Endometrial microvascular endothelial cells (primary cell): ENCODE measurements around the gene ZNF780A. TPM values are rescaled to one million over a fixed set of nuclear protein-coding genes. Genes with fewer than 3 reads are reported as not detected.
"Not testable (repeated sequence)": the region's sequence is repeated elsewhere in the genome, so short reads cannot be mapped to it uniquely, and the experiment has no call there.

Source experiments
- in situ Hi-C: cut with HindIII; loops from 2 replicates; pipeline ENCODE4 v1.10.0; 2017; ENCODE audit warnings: low sequenced_read_pairs, low pct_unique_long_range_greater_than_20kb; ENCODE audit errors: inconsistent ontology term
- total RNA-seq: library from RNA; depleted of rRNA; stranded (reverse); fragments of >200 nt; gene quantifications from one replicate; pipeline ENCODE4 v1.2.3, GENCODE V29; 2015; ENCODE audit errors: inconsistent ontology term

ZNF780A gene
- 15.1 TPM for total RNA-seq

DNA sequence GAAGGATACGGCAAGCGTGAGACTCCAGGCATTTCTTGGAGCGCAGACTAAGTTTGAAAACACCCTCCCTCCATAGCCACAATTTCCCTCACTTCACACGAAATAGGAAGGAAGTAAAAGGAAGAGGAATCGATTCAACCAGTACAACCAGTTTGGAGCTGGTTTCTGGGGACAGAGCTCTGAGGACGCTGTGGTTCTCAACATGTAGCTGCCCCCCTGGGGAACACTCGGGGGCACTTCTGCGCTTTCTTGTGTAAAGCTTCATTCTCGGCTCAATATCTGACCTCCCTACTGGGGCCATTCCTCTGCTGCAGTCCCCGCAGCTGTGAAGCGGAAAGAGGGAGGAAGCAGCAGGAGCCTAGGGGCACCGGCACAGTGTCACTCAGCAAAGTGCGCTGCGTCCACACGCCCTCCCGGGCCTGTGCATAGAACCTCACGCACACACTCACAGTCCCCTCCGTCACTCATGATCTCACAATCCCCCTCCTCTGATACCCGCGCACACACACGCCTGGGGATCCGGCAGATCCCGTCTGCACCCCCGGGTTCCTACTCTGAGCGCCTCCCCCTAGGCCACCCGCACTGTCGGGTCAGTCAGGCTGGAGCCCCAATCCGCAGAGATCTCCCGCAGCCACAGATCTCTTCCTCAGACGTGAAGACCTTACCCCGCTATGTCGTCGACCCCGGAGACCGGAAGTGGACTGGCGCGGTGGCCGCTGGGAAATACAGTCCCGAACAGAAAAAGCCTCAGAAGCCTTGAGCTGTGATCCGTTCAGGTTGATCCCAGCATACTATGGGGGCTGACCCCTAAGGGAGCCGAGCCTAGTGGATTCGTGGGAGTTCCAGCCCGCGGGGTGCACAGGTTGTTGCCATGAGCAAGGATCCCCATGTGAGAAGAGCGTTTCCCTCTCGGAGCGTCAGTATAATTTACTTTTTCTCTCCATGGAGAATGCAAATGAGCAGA, at the start of gene ZNF780A:
TSS of gene ZNF780A (minus strand) at position 703 of the 964 bp plus-strand sequence. CDS start 6,190 bp downstream, outside the sequence.
- in situ Hi-C loops = no loop called here

DNA sequence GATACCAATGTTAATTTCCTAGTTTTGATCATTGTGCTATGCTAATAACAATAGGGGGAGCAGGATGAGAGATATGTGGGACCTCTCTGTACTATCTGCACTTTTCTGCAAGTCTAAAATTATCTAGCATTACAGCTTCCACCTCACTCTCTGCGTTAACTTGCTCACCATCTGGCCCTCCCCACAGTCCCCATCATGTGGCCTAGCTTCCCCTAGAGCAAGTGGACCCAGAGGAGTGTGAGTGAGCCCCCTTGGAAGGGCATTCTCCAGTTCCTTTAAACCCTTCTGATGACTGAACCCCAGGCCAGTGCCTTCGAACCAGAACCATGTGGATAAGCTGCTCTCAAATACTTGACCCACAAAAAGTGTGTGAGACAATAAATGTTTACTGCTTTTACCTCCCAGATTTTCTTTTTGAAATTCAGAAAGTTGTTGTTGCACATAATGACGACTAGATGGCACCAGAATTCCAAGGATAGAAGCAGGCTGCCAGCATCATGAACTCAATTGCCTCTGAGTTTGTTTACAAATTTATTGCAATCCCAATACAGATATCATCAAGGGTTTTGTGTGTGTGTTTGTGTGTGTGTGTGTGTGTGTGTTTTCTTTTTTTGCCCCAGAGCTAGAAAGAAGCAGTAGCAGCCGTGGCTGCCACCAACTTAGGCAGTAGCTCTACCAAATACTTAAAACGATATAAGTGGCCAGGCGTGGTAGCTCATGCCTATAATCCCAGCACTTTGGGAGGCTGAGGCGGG, 49.0 kb upstream of the ZNF780A start:
- in situ Hi-C loops = no loop called here

DNA sequence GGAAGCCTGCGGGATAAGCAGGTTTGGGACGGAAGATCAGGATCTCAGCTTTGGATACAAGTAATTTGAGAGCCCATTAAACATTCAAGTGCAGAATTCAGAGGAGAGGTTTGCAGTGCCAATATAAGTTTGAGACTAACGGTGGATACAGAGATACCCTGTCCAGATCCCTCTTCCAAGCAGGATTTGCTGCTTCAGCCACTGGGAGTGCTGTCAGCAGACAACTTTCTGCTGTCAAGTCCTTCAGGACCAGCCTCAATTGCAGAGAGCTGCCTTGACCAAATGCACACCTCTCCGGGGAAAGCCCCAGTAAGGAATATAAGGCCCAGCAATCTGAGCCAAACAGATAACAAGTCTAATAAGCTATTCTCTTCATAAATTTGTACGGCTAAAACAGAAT, 46.1 kb upstream of the ZNF780A start:
- in situ Hi-C loops = no loop called here

DNA sequence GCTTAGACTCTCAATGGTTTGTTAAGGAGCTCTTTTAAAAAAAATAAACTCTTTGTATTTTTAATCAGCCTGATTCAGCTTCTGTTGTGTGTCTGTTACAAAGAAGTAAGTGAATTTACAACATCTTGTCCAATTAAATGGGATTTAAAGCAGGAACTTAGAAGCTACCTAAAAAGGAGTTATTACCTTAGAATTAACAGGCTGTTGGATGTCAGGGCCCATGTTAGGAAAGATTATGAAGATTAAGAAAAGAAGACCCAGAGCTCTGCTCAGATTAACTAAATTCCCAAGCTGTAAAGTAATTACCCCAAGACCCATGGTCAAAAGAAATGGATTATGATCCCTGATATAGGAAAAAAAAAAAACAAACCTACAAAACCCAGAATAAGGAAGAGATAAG, 44.1 kb upstream of the ZNF780A start:
- in situ Hi-C loops = no loop called here

DNA sequence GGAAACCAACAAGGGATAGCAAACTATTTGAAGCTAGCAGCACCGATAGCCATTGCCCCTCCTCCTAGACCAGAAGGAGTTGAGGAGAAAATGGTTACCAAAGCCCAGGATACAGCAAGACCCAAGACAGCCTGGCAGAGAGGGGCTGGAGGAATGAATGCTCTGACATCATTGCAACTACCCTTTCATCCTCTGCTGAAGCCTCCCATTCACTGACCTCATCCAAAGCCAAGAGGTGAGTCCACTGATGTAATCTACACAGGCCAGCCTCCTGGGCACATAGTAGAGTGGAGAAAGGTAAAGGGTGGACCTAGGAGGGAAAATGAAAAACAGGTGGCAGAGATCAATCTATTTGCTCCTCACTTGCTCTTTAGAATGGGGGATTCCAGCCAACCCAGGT, 42.7 kb upstream of the ZNF780A start:
- in situ Hi-C loops = no loop called here

DNA sequence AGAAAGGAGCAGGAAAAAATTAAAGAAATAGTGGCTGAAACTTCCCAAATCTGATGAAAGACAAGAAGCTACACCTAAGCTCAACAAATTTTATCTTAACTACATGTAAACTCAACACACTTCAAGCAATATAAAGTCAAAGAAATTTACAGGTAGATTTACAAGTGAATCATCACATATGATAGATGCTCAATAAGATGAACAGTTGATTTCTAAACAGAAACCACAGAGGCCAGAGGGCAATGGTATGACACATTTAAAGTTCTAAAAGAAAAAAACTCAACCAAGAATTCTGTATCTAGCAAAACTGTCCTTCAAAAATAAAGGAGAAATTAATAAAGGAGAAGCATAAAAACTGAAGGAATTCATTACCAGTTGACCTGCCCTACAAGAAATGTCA, 39.3 kb upstream of the ZNF780A start:
- in situ Hi-C loops = no loop called here

DNA sequence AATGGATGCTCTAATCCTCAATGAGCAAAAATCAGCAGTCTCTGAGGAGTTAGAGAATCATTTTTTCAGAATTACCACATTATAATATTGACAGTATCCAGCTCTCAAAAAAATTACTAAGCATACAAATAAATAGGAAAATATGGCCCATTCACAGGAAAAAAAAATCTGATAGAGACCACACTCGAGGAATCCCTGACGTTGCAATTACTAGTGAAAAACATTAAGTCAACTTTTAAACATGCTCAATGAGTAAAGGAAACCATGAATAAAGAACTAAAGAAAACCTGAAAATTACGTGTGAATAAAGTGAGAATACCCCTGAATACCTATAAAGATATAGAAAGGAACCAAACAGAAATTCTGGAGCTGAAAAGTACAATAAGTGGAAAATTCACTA, 38.7 kb upstream of the ZNF780A start:
- in situ Hi-C loops = no loop called here

DNA sequence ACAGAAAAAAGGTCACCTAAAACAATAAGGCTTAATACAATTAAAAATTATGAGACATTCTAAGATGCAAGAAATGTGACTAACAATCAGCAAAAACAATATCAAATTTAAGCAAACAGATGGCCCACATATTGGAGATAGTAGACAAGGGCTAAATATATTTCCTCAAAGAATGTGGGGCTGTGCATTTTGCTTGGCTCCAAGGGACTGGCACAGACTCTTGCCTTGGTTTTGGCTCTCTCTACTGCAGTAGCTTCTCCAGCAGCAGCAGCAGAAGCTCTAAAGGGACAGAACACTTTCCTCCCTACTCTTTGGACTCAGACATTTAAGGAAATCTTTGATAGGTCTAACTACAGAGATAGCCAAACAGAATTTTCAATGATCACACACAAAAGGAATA, 38.2 kb upstream of the ZNF780A start:
- in situ Hi-C loops = no loop called here

DNA sequence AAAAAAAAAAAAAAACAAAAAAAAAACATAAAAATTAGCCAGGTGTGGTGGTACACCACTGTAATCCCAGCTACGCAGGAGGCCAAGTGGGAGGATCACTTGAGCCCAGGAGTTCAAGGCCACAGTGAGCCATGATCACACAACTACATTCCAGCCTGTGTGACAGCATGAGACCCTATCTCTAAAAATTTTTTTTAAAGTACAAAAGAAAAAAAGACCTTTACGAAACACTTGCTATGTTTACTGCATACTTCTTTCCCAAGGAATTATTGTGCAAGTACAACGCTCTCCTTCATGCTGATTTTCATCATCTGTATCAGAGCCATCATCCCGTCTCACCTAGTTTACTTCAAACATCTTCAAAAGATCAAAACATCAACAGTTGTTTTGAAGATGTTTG, 28.6 kb upstream of the ZNF780A start:
- in situ Hi-C loops = no loop called here

DNA sequence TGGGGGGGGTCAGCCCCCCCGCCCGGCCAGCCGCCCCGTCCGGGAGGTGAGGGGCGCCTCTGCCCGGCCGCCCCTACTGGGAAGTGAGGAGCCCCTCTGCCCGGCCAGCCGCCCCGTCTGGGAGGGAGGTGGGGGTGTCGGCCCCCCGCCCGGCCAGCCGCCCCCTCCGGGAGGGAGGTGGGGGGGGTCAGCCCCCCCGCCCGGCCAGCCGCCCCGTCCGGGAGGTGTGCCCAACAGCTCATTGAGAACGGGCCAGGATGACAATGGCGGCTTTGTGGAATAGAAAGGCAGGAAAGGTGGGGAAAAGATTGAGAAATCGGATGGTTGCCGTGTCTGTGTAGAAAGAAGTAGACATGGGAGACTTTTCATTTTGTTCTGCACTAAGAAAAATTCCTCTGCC, 27.9 kb upstream of the ZNF780A start:
- in situ Hi-C loops = not testable (repeated sequence)

DNA sequence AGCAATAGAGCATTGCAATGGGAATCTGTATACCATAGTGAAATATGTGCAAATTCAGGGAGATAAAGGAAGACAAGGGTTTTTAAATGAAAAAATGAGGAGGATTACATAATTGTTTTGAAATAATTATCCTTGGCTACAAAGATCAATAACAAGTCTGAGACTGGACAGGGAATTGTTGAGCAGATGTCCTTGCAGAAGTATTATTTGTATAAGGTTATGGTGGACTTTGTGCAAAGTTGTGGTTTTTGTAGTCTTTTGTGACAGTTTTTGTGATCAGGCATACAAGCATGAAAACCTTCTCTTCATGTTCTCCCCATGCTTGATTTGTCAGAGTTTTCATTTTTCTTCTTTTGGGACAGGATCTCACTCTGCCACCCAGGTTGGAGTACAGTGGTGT, 25.3 kb upstream of the ZNF780A start:
- in situ Hi-C loops = no loop called here

DNA sequence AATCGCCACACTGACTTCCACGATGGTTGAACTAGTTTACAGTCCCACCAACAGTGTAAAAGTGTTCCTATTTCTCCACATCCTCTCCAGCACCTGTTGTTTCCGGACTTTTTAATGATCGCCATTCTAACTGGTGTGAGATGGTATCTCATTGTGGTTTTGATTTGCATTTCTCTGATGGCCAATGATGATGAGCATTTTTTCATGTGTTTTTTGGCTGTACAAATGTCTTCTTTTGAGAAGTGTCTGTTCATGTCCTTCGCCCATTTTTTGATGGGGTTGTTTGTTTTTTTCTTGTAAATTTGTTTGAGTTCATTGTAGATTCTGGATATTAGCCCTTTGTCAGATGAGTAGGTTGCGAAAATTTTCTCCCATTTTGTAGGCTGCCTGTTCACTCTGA, 23.4 kb upstream of the ZNF780A start:
- in situ Hi-C loops = not testable (repeated sequence)

DNA sequence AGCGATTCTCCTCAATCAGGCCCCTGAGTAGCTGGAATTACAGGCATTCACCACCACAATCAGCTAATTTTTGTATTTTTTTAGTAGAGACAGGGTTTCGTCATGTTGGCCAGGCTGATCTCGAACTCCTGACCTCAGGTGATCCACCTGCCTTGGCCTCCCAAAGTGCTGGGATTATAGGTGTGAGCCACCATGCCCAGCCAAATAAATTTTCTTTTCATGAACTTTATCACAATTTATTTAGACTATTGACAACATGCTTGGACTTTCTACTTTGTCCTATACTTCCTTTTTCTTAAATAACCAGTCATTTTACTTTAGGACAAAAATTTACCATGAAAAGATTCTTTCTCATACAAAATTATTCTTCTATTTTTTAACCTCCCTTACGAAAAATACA, 21.5 kb upstream of the ZNF780A start:
- in situ Hi-C loops = not testable (repeated sequence)

DNA sequence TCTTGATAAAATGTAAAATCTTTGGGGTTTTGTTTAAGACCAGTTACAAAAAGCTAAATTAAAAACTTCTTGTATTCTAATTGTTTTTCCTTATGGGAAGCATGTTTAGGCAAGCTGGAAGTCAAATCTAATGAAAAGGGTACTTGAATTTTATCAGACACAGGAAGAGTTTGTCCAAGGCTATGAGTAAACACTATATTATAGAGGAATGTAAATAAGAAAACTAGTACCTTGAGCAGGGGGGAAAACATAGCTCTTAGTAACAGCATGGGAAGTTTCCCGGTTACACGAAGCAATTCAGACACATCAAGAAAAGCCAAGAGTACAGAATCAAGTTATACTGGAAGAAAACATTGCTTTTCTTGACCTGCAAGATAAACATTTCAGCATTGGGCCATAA, 19.8 kb upstream of the ZNF780A start:
- in situ Hi-C loops = no loop called here

DNA sequence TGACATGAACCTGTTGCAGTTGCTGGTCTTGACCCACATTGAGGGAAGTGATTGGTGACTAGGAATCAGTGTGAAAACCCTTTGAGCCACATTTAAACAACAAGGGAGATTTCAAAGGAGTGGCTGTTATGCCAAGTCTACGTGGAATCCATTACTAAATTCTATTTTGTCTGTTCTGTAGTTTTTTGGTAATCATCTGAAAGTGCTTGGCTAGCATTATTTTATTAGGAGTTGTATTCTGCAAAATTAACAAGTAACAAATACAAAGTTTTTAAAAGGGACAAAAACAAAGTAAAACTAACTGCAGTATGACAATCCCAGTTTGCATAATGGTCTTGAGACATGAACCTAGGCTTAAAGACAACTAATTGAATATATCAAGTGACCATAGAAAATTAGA, 14.0 kb upstream of the ZNF780A start:
- in situ Hi-C loops = no loop called here

DNA sequence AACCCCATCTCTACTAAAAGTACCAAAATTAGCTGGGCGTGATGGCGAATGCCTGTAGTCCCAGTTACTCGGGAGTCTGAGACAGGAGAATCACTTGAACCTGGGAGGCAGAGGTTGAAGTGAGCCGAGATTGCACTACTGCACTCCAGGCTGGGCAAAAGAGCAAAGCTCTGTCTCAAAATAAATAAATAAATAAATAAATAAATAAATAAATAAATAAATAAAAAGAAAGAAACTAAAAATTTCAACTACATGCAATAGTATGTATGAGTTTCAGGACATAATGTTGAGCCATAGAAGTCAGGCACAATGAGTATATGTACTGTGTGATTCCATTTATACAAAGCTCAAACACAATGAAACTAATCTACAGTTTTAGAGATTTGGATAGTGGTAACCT, 12.9 kb upstream of the ZNF780A start:
- in situ Hi-C loops = no loop called here

DNA sequence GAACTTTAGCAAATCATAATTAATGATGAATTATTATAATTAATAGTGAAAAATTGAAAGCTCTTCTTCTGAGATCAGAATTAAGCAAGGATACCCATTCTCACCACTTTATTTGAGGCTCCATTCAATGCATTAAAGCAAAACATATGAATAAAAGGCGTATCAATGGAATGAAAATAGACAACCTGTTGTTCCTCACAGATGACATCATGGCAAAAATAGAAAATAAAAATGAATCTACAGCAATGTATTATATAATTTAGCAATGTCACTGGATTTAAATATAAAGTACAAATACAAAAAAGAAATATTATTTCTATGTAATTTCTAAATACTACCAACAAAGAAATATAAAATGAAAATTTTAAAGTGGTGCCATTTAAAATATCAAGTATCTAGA, 11.1 kb upstream of the ZNF780A start:
- in situ Hi-C loops = no loop called here

DNA sequence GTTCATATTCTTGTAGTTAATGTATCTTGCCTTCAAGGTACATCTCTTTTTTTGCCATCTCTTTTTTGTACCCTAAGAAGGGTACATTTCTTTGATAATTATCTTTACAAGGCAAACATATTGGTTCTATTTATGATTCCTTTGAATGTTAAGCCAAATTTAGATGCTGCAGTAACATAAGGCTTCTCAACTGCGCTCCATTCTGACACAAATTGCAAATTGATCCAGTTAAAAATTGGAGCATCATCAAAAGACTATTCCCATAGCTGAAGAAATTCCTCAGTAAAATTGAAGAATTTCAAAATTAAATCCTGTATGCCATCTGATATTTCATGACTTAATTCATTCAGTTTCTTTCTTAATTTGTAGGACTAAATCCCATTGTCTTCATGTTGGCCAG, 2.7 kb upstream of the ZNF780A start:
- in situ Hi-C loops = no loop called here

DNA sequence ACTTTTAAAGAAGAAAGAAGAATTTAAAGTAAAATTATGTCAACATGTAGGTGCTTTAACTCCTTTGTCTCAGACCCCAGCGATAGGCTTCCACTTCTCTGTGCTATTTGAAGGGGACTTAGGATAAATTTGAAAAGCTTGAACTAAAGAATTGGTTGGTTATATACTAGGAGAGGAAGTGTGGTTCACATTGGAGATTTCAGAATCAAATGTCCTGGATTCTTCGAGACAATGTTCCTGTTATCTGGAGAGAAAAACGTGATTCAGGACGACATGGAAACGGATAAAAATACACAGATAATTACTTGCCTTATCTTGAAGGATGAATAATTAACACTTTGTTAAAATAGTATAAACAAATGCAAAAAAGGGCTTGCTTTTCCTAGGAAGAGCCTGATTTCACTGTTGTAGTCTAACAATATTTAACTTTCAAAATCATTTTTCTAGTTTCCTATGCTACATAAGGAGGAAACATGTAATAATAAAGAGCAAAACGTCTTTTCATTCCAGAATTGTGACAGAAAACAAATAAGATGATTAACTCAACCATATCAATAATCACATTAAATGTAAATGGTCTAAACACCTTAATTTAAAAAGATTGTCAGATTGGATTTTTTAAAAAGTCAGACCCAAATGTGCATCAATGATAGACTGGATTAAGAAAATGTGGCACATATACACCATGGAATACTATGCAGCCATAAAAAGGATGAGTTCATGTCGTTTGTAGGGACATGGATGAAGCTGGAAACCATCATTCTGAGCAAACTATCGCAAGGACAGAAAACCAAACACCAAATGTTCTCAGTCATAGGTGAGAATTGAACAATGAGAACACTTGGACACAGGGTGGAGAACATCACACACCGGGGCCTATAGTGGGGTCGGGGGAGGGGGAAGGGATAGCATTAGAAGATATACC, 724 bp upstream of the ZNF780A start:
- in situ Hi-C loops = no loop called here
